Bronchial epithelial cell (primary cell): ENCODE measurements around the gene REXO4. TPM values are rescaled to one million over a fixed set of nuclear protein-coding genes. Genes with fewer than 3 reads are reported as not detected.
"Not testable (repeated sequence)": the region's sequence is repeated elsewhere in the genome, so short reads cannot be mapped to it uniquely, and the experiment has no call there.

Experiments
- DNase-seq: peaks from one replicate; pipeline ENCODE4 v3.0.0-alpha.2; 2010; ENCODE audit warnings: low read depth
- FAIRE-seq: peaks from 2 replicates; lab custom pipeline; 2011; peaks lifted over from hg19 to GRCh38; lab: Jason Lieb, UNC
- H3K27me3 ChIP-seq: 2 replicates; pipeline ENCODE4 v1.5.1; 2011; ENCODE audit warnings: low read length; ENCODE audit not compliant: control insufficient read depth, insufficient read depth
- H3K36me3 ChIP-seq: 2 replicates; pipeline ENCODE4 v1.5.1; 2011; ENCODE audit warnings: low read length; ENCODE audit not compliant: control insufficient read depth, insufficient read depth
- H3K4me3 ChIP-seq: 2 replicates; pipeline ENCODE4 v1.5.1; 2011; ENCODE audit warnings: mild to moderate bottlenecking, low read depth, low read length, control low read depth
- CTCF ChIP-seq: IDR thresholded peaks from 2 replicates; pipeline ENCODE4 v1.5.1; 2011; ENCODE audit warnings: mild to moderate bottlenecking, moderate library complexity, low read length, control low read depth, inconsistent platforms; ENCODE audit not compliant: insufficient read depth, severe bottlenecking
- total RNA-seq: library from RNA; depleted of rRNA; stranded (reverse); fragments of >200 nt; gene quantifications from 2 replicates; pipeline ENCODE4 v1.2.1, GENCODE V29; 2014

Gene REXO4
- total RNA-seq, 1 donor from 2014 or later: 15.5 TPM

- no peak for TF ChIP-seq CTCF
- H3K27me3 ChIP-seq: no peaks in the 10 kb centered on the region
- DNase-seq (no peak), FAIRE-seq (no peak)
- H3K4me3 ChIP-seq: no peak overlapping the region
- no peaks in the 10 kb centered on the region for H3K36me3 ChIP-seq
Observed at GRCh38 chr9:133380734-133381133, 37.1 kb downstream of the REXO4 start.

- Histone ChIP-seq H3K27me3 (no peaks in the 10 kb centered on the region), H3K4me3 (no peak overlapping the region), H3K36me3 (no peaks in the 10 kb centered on the region)
- no peak for DNase-seq
- no peak for TF ChIP-seq CTCF
- no peak for FAIRE-seq
Observed at GRCh38 chr9:133379153-133380086, 38.4 kb downstream of the REXO4 start.

- DNase-seq (no peak), FAIRE-seq (no peak)
- no peaks in the 10 kb centered on the region for H3K27me3 ChIP-seq
- no peak overlapping the region for H3K4me3 ChIP-seq
- no peaks in the 10 kb centered on the region for H3K36me3 ChIP-seq
- no peak for TF ChIP-seq CTCF
Observed at GRCh38 chr9:133378408-133378962, 39.3 kb downstream of the REXO4 start.

- FAIRE-seq: no peak
- no peak for TF ChIP-seq CTCF
- Histone ChIP-seq H3K36me3 (peaks cover 2% of the 10 kb centered on the region), H3K27me3 (no peaks in the 10 kb centered on the region), H3K4me3 (no peak overlapping the region)
- DNase-seq: no peak
Observed at GRCh38 chr9:133377721-133378216, 40.0 kb downstream of the REXO4 start.

- DNase-seq, H3K27me3 ChIP-seq, FAIRE-seq, H3K36me3 ChIP-seq, H3K4me3 ChIP-seq: not testable (repeated sequence)
Observed at GRCh38 chr9:133377280-133377679, 40.5 kb downstream of the REXO4 start.

GRCh38 chr9:133375724-133376654, 41.8 kb downstream of the REXO4 start, which contains the start of the genes STKLD1 and SURF4:
TSS of gene STKLD1 (plus strand) at chr9:133376366. CDS start at chr9:133376474, 108 bp downstream.
TSS of gene SURF4 (minus strand) at chr9:133376060. CDS start at chr9:133375969, 91 bp downstream.
- Histone ChIP-seq H3K36me3 (peaks cover 6% of the 10 kb centered on the region), H3K4me3 (peak within 1 kb of the TSS; percentile 66), H3K27me3 (no peaks in the 10 kb centered on the region)
- DNase-seq (peak; percentile 84), FAIRE-seq (no peak)
- no peak for TF ChIP-seq CTCF
